ENCODE measurements around the gene DIP2C. TPM values are rescaled to one million over a fixed set of nuclear protein-coding genes. Genes with fewer than 3 reads are reported as not detected.
"Not testable (repeated sequence)": the region's sequence is repeated elsewhere in the genome, so short reads cannot be mapped to it uniquely, and the experiment has no call there.

Gene DIP2C
- total RNA-seq, 6 experiments from 2014 or later = 23.2 to 28.9 (median 26.3) TPM

DNA sequence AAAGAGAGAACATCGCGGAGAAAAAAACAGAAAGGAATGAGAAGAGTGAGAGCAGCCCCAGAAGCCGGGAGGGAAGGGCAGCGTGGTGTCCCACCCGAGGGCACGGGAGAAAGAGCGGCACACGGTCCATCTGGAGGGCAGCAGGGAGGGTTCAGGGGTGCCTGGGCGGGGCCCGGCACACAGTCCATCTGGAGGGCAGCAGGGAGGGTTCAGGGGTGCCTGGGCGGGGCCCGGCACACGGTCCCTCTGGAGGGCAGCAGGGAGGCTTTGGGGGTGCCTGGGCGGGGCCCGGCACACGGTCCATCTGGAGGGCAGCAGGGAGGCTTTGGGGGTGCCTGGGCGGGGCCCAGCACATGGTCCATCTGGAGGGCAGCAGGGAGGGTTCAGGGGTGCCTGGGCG is 381.8 kb downstream of the DIP2C start:
- no peaks in the 10 kb centered on the region for H3K9me3 Mint-ChIP-seq
- no peak overlapping the region for H3K27ac Mint-ChIP-seq
- TF ChIP-seq, protein P1, sequence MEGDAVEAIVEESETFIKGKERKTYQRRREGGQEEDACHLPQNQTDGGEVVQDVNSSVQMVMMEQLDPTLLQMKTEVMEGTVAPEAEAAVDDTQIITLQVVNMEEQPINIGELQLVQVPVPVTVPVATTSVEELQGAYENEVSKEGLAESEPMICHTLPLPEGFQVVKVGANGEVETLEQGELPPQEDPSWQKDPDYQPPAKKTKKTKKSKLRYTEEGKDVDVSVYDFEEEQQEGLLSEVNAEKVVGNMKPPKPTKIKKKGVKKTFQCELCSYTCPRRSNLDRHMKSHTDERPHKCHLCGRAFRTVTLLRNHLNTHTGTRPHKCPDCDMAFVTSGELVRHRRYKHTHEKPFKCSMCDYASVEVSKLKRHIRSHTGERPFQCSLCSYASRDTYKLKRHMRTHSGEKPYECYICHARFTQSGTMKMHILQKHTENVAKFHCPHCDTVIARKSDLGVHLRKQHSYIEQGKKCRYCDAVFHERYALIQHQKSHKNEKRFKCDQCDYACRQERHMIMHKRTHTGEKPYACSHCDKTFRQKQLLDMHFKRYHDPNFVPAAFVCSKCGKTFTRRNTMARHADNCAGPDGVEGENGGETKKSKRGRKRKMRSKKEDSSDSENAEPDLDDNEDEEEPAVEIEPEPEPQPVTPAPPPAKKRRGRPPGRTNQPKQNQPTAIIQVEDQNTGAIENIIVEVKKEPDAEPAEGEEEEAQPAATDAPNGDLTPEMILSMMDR (IDR thresholded peaks at IDR 0.05) = no peak
- H3K36me3 Mint-ChIP-seq (ENCODE audit: low read depth) = peaks cover 13% of the 10 kb centered on the region
- peaks cover 16% of the 10 kb centered on the region for H3K4me1 Mint-ChIP-seq (ENCODE audit: low read depth)
- H3K4me3 Mint-ChIP-seq = no peak overlapping the region
- no peak for DNase-seq
- H3K27me3 Mint-ChIP-seq (ENCODE audit: insufficient read depth) = peaks cover 6% of the 10 kb centered on the region

DNA sequence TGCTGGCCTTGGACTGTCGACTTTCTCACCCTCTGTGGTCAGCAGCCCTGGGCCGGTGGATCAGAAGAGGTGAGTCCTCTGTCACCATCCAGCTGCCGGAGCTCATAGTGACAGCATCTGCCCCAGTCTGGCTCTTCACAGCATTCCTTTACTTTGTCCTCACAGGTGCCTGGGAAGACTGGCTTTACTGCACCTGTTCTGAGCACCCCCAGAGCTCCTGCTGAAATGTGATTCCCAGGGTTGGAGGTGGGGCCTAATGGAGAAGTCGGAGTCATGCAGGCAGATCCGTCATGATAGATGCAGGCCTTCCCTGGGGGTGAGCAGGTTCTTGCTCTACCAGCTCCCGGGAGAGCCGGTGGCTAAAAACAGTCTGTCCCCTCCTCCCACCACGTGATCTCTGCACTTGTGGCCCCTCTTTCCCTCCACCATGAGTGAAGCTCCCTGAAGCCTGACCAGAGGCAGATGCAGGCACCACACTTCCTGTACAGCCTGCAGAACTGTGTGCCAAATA is 382.7 kb downstream of the DIP2C start:
- no peaks in the 10 kb centered on the region for H3K9me3 Mint-ChIP-seq
- H3K4me3 Mint-ChIP-seq = no peak overlapping the region
- peaks cover 16% of the 10 kb centered on the region for H3K4me1 Mint-ChIP-seq (ENCODE audit: low read depth)
- no peak for DNase-seq
- H3K27me3 Mint-ChIP-seq (ENCODE audit: insufficient read depth) = peaks cover 6% of the 10 kb centered on the region
- TF ChIP-seq, protein P1 (IDR thresholded peaks at IDR 0.05) = no peak
- H3K36me3 Mint-ChIP-seq (ENCODE audit: low read depth) = peaks cover 20% of the 10 kb centered on the region
- no peak overlapping the region for H3K27ac Mint-ChIP-seq

DNA sequence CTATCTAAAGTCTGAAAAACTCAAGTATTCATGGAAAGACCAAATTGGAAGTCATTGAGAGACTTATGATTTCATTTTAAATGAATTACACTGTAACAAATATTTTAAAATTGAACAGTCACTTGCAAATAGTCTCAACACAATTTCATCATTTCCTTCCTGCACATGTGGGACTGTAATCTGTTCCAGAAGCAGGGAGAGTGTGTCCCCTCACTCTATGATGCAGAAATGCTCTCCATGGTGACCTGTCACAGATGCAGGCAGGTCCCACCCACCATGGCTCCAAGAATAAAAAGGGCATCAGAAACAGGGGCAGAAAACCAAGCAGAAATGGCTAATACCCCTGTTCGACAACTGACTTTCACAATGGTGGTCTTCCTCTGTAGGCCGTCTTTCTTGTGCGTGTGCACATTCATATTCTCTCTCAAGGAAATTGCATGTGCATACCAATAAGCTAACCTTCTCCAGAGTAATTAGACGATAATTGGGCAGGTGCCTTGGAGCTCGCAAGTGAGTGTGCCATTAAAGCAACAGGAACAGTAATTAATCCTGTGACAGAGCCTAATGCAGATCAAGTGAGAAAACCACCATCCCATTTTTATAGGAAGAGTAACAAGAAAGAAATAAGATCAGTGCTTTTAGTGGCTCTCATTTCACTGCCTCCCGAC is 383.3 kb downstream of the DIP2C start:
- no peaks in the 10 kb centered on the region for H3K9me3 Mint-ChIP-seq
- TF ChIP-seq, protein P1 (IDR thresholded peaks at IDR 0.05) = no peak

DNA sequence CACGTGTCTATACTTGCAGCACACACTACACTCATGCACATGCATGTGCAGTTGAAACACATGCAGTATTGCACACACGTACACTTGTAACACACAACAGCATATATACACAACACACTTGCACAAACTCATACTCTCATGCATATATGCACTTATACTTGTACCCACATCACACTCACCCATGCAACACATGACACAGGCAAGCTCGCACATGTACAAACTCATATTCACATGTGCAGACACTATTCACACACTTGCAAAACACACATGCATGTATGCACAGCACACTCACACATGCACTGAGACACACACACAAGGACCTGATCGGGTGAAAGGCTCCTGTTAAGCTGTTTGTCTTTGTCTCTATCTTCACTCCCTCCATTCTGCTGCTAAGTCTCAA is 384.4 kb downstream of the DIP2C start:
- Mint-ChIP-seq H3K27ac (no peak overlapping the region), H3K4me3 (no peak overlapping the region), H3K27me3 (ENCODE audit: insufficient read depth) (peaks cover 5% of the 10 kb centered on the region; the same call in 1 of the 2 replicates), H3K4me1 (ENCODE audit: low read depth) (0 out of 2 replicates have a peak, but pooled peaks cover 7% of the 10 kb centered on the region), H3K36me3 (ENCODE audit: low read depth) (peaks cover 33% of the 10 kb centered on the region), H3K9me3 (no peaks in the 10 kb centered on the region)
- TF ChIP-seq, protein P1 (IDR thresholded peaks at IDR 0.05) = no peak
- no peak for DNase-seq

More for the DNA sequence above, 383.3 kb downstream of the DIP2C start:
- Mint-ChIP-seq H3K27me3 (ENCODE audit: insufficient read depth) (peaks cover 6% of the 10 kb centered on the region), H3K27ac (no peak overlapping the region), H3K36me3 (ENCODE audit: low read depth) (peaks cover 25% of the 10 kb centered on the region), H3K4me1 (ENCODE audit: low read depth) (peaks cover 11% of the 10 kb centered on the region), H3K4me3 (no peak overlapping the region)
- DNase-seq = no peak

DNA sequence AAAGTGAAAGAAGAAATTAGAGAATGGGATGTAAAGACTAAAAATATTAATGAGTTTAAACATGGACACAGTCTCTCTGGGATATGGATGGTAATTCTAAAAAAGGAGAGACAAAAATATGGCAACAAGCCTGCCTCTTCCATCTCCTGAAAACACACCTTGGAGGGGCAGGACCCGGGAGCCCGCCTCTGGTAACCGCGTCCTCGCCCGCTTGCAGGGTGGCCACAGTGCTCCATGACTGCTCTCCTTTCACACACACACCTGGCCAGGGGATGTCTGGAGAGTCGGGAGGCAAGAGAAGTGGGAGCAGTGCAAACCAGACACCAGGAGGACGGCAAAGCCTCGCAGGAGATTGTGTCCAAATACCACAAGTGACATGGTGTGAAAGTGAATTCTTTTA is 387.9 kb downstream of the DIP2C start:
- peaks cover 31% of the 10 kb centered on the region for H3K36me3 Mint-ChIP-seq (ENCODE audit: low read depth)
- H3K27me3 Mint-ChIP-seq (ENCODE audit: insufficient read depth) = no peaks in the 10 kb centered on the region
- no peak overlapping the region for H3K4me3 Mint-ChIP-seq
- no peaks in the 10 kb centered on the region for H3K9me3 Mint-ChIP-seq
- peaks cover 31% of the 10 kb centered on the region for H3K4me1 Mint-ChIP-seq (ENCODE audit: low read depth)
- H3K27ac Mint-ChIP-seq = no peak overlapping the region
- TF ChIP-seq, protein P1 (IDR thresholded peaks at IDR 0.05) = no peak
- DNase-seq = no peak

DNA sequence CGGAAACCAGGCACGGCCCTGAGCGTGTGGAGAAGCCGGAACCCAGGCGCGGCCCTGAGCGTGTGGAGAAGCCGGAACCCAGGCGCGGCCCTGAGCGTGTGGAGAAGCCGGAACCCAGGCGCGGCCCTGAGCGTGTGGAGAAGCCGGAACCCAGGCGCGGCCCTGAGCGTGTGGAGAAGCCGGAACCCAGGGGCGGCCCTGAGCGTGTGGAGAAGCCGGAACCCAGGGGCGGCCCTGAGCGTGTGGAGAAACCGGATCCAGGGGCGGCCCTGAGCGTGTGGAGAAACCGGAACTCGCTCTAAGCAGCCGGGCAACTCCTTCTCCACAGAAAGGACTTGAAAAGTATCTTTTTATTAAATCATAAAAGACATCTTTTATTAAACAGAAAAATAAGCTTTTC is 388.9 kb downstream of the DIP2C start:
- not testable (repeated sequence) for H3K9me3 Mint-ChIP-seq; H3K27me3 Mint-ChIP-seq (ENCODE audit: insufficient read depth); DNase-seq; H3K27ac Mint-ChIP-seq; H3K4me3 Mint-ChIP-seq
- H3K4me1 Mint-ChIP-seq (ENCODE audit: low read depth) = peaks cover 29% of the 10 kb centered on the region
- peaks cover 30% of the 10 kb centered on the region for H3K36me3 Mint-ChIP-seq (ENCODE audit: low read depth)

All from HFFc6 (cell line).